DLD1 (cell line): Measurements from ENCODE around the gene TM9SF4.

Experiments used
- in situ Hi-C: cut with HindIII; loops from 2 replicates; pipeline ENCODE4 v1.10.0; 2017; ENCODE audit warnings: low sequenced_read_pairs

Gene TM9SF4

GRCh38 chr20:32126919-32127318, 17.4 kb downstream of the TM9SF4 start:
- in situ Hi-C loops: no loop called here

GRCh38 chr20:32127347-32127746, 17.8 kb downstream of the TM9SF4 start:
- in situ Hi-C loops: no loop called here

GRCh38 chr20:32128167-32128566, 18.7 kb downstream of the TM9SF4 start:
- in situ Hi-C loops: no loop called here

- in situ Hi-C loops: no loop called here
These were observed 20.3 kb downstream of the TM9SF4 start for GRCh38 chr20:32129863-32130262.

GRCh38 chr20:32130352-32130751, 20.8 kb downstream of the TM9SF4 start:
- in situ Hi-C loops: no loop called here

GRCh38 chr20:32130965-32131364, 21.5 kb downstream of the TM9SF4 start:
- in situ Hi-C loops: no loop called here

- in situ Hi-C loops: no loop called here
These were observed 23.5 kb downstream of the TM9SF4 start for GRCh38 chr20:32132911-32133549.

GRCh38 chr20:32134026-32134425, 24.5 kb downstream of the TM9SF4 start:
- in situ Hi-C loops: no loop called here

- in situ Hi-C loops: no loop called here
These were observed 26.5 kb downstream of the TM9SF4 start for GRCh38 chr20:32135983-32136515.

GRCh38 chr20:32138921-32139320, 29.4 kb downstream of the TM9SF4 start:
- in situ Hi-C loops: no loop called here

GRCh38 chr20:32139947-32140346, 30.4 kb downstream of the TM9SF4 start:
- in situ Hi-C loops: no loop called here

GRCh38 chr20:32140603-32141002, 31.1 kb downstream of the TM9SF4 start:
- in situ Hi-C loops: no loop called here

- in situ Hi-C loops: no loop called here
These were observed 32.0 kb downstream of the TM9SF4 start for GRCh38 chr20:32141465-32141980.

- in situ Hi-C loops: no loop called here
These were observed 32.6 kb downstream of the TM9SF4 start for GRCh38 chr20:32142088-32142487.

GRCh38 chr20:32142991-32143390, 33.5 kb downstream of the TM9SF4 start:
- in situ Hi-C loops: no loop called here

GRCh38 chr20:32144898-32145662, 35.6 kb downstream of the TM9SF4 start:
- in situ Hi-C loops: no loop called here

GRCh38 chr20:32149566-32150170, 40.2 kb downstream of the TM9SF4 start:
- in situ Hi-C loops: no loop called here

GRCh38 chr20:32150291-32150848, 40.9 kb downstream of the TM9SF4 start:
- in situ Hi-C loops: no loop called here

- in situ Hi-C loops: no loop called here
These were observed 43.1 kb downstream of the TM9SF4 start for GRCh38 chr20:32152421-32153155.

- in situ Hi-C loops: no loop called here
These were observed 43.7 kb downstream of the TM9SF4 start for GRCh38 chr20:32153156-32153665.
